ENCODE data around the gene SNX10. TPM values are rescaled to one million over a fixed set of nuclear protein-coding genes. Genes with fewer than 3 reads are reported as not detected.

Gene SNX10, protein sequence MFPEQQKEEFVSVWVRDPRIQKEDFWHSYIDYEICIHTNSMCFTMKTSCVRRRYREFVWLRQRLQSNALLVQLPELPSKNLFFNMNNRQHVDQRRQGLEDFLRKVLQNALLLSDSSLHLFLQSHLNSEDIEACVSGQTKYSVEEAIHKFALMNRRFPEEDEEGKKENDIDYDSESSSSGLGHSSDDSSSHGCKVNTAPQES
- total RNA-seq (2012; rRNA removed) = not detected in 2 replicates
- not detected in 2 replicates for polyA plus RNA-seq (2012; rRNA removed)
- polyA plus RNA-seq (2012; cell fraction: cytosol; rRNA removed) = not detected in 2 replicates
- polyA plus RNA-seq (2012; cell fraction: nucleus; rRNA removed; ENCODE audit: low replicate concordance) = not detected in 2 replicates
- Bru-seq, nascent RNA = percentile 7 among the genes with signal in this experiment
- BruChase-seq, experiment 1, labeled RNA remaining after a 6-hour chase = percentile 8 among the genes with signal in this experiment
- BruChase-seq, experiment 2, labeled RNA remaining after a 2-hour chase = percentile 9 among the genes with signal in this experiment
- long read RNA-seq, partial matches to known transcripts = 0 of 1 reads
- long read RNA-seq, other reads (novel, unspliced or antisense) = 0 of 1 reads

DNA sequence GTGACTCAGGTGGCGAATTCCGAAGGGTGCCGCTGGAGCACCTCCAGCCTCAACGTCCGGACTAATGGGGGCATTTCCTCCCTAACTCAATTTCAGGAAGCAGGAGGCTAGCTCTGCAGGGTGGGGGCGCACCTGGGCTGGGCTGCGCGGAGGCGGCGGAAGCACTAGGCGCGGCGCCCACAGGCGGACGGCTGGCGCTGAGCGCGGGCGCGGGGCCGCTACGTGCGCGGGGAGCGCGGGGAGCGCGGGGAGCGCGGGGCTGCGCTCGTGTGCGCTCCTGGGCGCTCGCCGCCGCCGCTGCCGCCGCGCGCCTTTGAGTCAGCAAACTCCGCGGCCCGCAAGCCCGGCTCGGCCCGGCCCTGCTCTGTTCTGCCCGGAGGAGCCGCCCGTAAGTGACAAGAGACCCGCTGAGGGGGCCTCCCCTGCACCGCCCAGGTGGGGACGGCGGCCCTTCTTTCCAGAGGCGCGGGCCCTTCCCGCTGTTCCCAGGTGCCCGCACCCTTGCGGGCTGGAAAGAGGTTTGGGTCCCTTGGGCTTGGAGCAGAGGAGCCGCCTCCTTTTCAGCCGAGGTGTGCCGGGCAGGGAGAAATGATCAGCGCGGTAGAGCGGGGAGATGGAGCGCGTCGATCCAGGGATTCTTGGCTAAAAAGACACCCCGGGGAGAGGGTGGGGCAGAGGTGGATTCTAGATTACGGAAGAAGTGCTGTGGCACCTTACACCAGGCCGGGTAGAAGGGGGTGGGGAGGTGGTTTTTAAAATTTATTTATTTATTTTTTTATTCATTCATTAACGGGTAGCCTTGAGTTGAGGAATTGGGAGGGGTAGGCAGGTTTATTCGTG, at the start of gene SNX10:
Gene SNX10, plus strand, starts transcription at position 164 of the 840 bp plus-strand sequence. CDS start 54,581 bp downstream, outside the sequence.
- Histone ChIP-seq H3K36me3 (ENCODE audit: control insufficient read depth, insufficient read depth, low read length) (no peaks in the 10 kb centered on the region), H2AK5ac (ENCODE audit: low read depth, low read length) (no peak within 1 kb of the TSS), H4K8ac (ENCODE audit: low read depth in 2 of 2, low read length in 2 of 2) (no peak within 1 kb of the TSS), H3K4me1 (ENCODE audit: control insufficient read depth, insufficient read depth, low read length) (no peaks in the 10 kb centered on the region), H4K20me1 (ENCODE audit: insufficient read depth, low read length) (no peaks in the 10 kb centered on the region), H3K79me1 (ENCODE audit: low read depth in 1 of 2, low read length in 2 of 2) (no peaks in the 10 kb centered on the region), H2AK9ac (replicated peaks; ENCODE audit: low read depth, low read length, poor library complexity) (no peak within 1 kb of the TSS), H2AFZ (replicated peaks; ENCODE audit: low read length, poor library complexity) (peak within 1 kb of the TSS; percentile 65), H3K14ac (replicated peaks; ENCODE audit: low read depth, low read length) (no peak within 1 kb of the TSS), H2BK15ac (ENCODE audit: low read depth, low read length) (no peak within 1 kb of the TSS), H3K9me1 (ENCODE audit: insufficient read depth, low read length) (no peaks in the 10 kb centered on the region), H3K4me3 (ENCODE audit: insufficient read depth, low read depth, low read length) (peak within 1 kb of the TSS; percentile 24; the same call in 1 of the 2 replicates), H4K91ac (ENCODE audit: insufficient read depth, low read depth, low read length) (no peak within 1 kb of the TSS), H2BK20ac (ENCODE audit: low read depth, low read length) (no peak within 1 kb of the TSS), H3K18ac (ENCODE audit: low read depth, low read length) (no peak within 1 kb of the TSS), H3K56ac (ENCODE audit: extremely low read depth, insufficient read depth, low read length) (no peak within 1 kb of the TSS), H2BK120ac (ENCODE audit: low read depth, low read length) (no peak within 1 kb of the TSS), H3K27me3 (ENCODE audit: control insufficient read depth, insufficient read depth, low read length) (peaks cover 13% of the 10 kb centered on the region), H3K27ac (ENCODE audit: insufficient read depth, low read length) (no peak within 1 kb of the TSS), H2BK5ac (ENCODE audit: low read depth, low read length, poor library complexity, severe bottlenecking) (no peak within 1 kb of the TSS), H3K9ac (ENCODE audit: low read depth, low read length) (no peak within 1 kb of the TSS), H3K9me3 (ENCODE audit: control insufficient read depth, insufficient read depth, low read length) (0 out of 2 replicates have a peak, but pooled peaks cover 1% of the 10 kb centered on the region), H3K23ac (ENCODE audit: low read depth, low read length) (no peak within 1 kb of the TSS), H3K4ac (ENCODE audit: low read depth, low read length) (no peak within 1 kb of the TSS), H3K4me2 (ENCODE audit: low read depth, low read length) (peak within 1 kb of the TSS; percentile 67), H4K5ac (ENCODE audit: low read depth, low read length) (no peak within 1 kb of the TSS)
- DNase-seq = no peak
- in situ Hi-C loops (cut with MboI; ENCODE audit: low sequenced_read_pairs) (no loop called here), dilution Hi-C loops (cut with HindIII; ENCODE audit: low sequenced_read_pairs, unreplicated experiment) (no loop called here), intact Hi-C loops (cut with micrococcal nuclease) (no loop called here)
- TF ChIP-seq, protein P1, sequence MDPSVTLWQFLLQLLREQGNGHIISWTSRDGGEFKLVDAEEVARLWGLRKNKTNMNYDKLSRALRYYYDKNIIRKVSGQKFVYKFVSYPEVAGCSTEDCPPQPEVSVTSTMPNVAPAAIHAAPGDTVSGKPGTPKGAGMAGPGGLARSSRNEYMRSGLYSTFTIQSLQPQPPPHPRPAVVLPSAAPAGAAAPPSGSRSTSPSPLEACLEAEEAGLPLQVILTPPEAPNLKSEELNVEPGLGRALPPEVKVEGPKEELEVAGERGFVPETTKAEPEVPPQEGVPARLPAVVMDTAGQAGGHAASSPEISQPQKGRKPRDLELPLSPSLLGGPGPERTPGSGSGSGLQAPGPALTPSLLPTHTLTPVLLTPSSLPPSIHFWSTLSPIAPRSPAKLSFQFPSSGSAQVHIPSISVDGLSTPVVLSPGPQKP (IDR thresholded peaks at IDR 0.05; ENCODE audit: borderline replicate concordance, low read depth, low read length) = no peak
- POLR2A ChIA-PET (ENCODE audit: unreplicated experiment) = no interaction called here
- CTCF ChIA-PET = no interaction called here
- BruUV-seq (replicated peaks) = no TSS peak
- ATAC-seq (ENCODE audit: low read depth) = peak; percentile 66
- 0% methylated on average over 14 of the region's 74 CpGs; no CpG with 5 or more reads in 1 of the 2 experiments for WGBS, 2 experiments (ENCODE audit: extremely low coverage in 2 of 2, insufficient read length in 1 of 2)

Measured in IMR-90 (cell line).